ENCODE measurements around the gene TOE1.
"Not testable (repeated sequence)": the region's sequence is repeated elsewhere in the genome, so short reads cannot be mapped to it uniquely, and the experiment has no call there.

The TOE1 gene

GRCh38 chr1:45356186-45356585 is 16.2 kb downstream of the TOE1 start:
- DNase-seq: no peak

GRCh38 chr1:45359882-45360513 is 20.0 kb downstream of the TOE1 start:
- DNase-seq: peak; percentile 41

GRCh38 chr1:45360981-45361380 is 21.0 kb downstream of the TOE1 start:
- DNase-seq: not testable (repeated sequence)

- DNase-seq: no peak
Measured at GRCh38 chr1:45364294-45364693, 24.3 kb downstream of the TOE1 start.

- no peak for DNase-seq
Measured at GRCh38 chr1:45365051-45365450, 25.1 kb downstream of the TOE1 start.

- DNase-seq: no peak
Measured at GRCh38 chr1:45370575-45370974, 30.6 kb downstream of the TOE1 start.

GRCh38 chr1:45373573-45373972 is 33.6 kb downstream of the TOE1 start:
- DNase-seq: no peak

GRCh38 chr1:45375104-45376090 is 35.4 kb downstream of the TOE1 start:
- no peak for DNase-seq

- no peak for DNase-seq
Measured at GRCh38 chr1:45378184-45378583, 38.2 kb downstream of the TOE1 start.

GRCh38 chr1:45379524-45379923 is 39.6 kb downstream of the TOE1 start:
- no peak for DNase-seq

GRCh38 chr1:45380125-45380524 is 40.2 kb downstream of the TOE1 start:
- DNase-seq: no peak

GRCh38 chr1:45380730-45381129 is 40.8 kb downstream of the TOE1 start:
- no peak for DNase-seq

- no peak for DNase-seq
Measured at GRCh38 chr1:45381243-45381642, 41.3 kb downstream of the TOE1 start.

GRCh38 chr1:45383191-45383590 is 43.2 kb downstream of the TOE1 start:
- DNase-seq: no peak

- not testable (repeated sequence) for DNase-seq
Measured at GRCh38 chr1:45384213-45384612, 44.2 kb downstream of the TOE1 start.

GRCh38 chr1:45385302-45385701 is 45.3 kb downstream of the TOE1 start:
- DNase-seq: no peak

GRCh38 chr1:45386219-45386618 is 46.2 kb downstream of the TOE1 start:
- DNase-seq: no peak
